Transverse colon (tissue), 4 donors: ENCODE measurements around the gene FBXO30. TPM values are rescaled to one million over a fixed set of nuclear protein-coding genes. Genes with fewer than 3 reads are reported as not detected.

Experiments used
- DNase-seq: peaks from one replicate; pipeline ENCODE4 v3.0.0-alpha.2; 2019
- H3K27ac ChIP-seq, 4 donors: fragments of 200-600 bp; sonication (generic); 2 replicates each; pipeline ENCODE4 v1.5.1; 2016 to 2018; ENCODE audit warnings: inconsistent platforms in 4 of 4
- H3K27me3 ChIP-seq: fragments of 200-600 bp; sonication (generic); 2 replicates; pipeline ENCODE4 v1.5.1; 2017; ENCODE audit warnings: inconsistent platforms
- H3K36me3 ChIP-seq, 4 donors: fragments of 200-600 bp; sonication (generic); 2 replicates each; pipeline ENCODE4 v1.5.1; 2017 to 2019; ENCODE audit warnings: inconsistent platforms in 4 of 4
- H3K4me1 ChIP-seq, 4 donors: fragments of 200-600 bp; sonication (generic); 2 replicates each; pipeline ENCODE4 v1.5.1; 2017 to 2020; ENCODE audit warnings: inconsistent platforms in 4 of 4
- H3K4me3 ChIP-seq, 4 donors: fragments of 200-600 bp; sonication (generic); 1 replicate in 1 of 4; 2 replicates in 3 of 4; pipeline versions ENCODE4 v1.5.1 to v1.6.1; 2017 to 2019; ENCODE audit warnings: inconsistent platforms in 4 of 4
- H3K9me3 ChIP-seq, 2 donors: fragments of 200-600 bp; sonication (generic); 2 replicates each; pipeline ENCODE4 v1.5.1; 2017 to 2019; ENCODE audit warnings: inconsistent platforms in 2 of 2
- CTCF ChIP-seq, 5 experiments: fragments of 200-600 bp in 3 of 5; fragments of 450-650 bp in 2 of 5; sonication (generic) in 3 of 5; IDR thresholded peaks; 1 replicate in 2 of 5; 2 replicates in 3 of 5; pipeline ENCODE4 v1.5.1; 2016 to 2017; ENCODE audit warnings: antibody characterized with exemption in 5 of 5, inconsistent platforms in 3 of 5, mild to moderate bottlenecking in 2 of 5, moderate library complexity in 1 of 5
- EP300 ChIP-seq: sonication (generic); formaldehyde crosslinking; IDR thresholded peaks from one replicate; pipeline ENCODE4 v1.6.1; 2017; ENCODE audit warnings: antibody characterized with exemption, low read depth
- POLR2A ChIP-seq: fragments of 450-650 bp; IDR thresholded peaks from one replicate; pipeline ENCODE4 v1.6.1; 2016; ENCODE audit warnings: antibody characterized with exemption, mild to moderate bottlenecking, moderate library complexity
- POLR2AphosphoS5 ChIP-seq, 3 donors: sonication (generic); formaldehyde crosslinking; IDR thresholded peaks; one replicate each; pipeline ENCODE4 v1.6.1; 2016; ENCODE audit warnings: antibody characterized with exemption in 3 of 3
- WGBS, 2 donors: methylation state at CpG; one replicate each; pipeline ENCODE4 v1.1.5; 2018; ENCODE audit warnings: low coverage in 1 of 2; 5-methylcytosine and 5-hydroxymethylcytosine counted together
- in situ Hi-C, 4 donors: fragments of 200-750 bp; cut with MboI; loops; one replicate each; pipeline versions ENCODE4 v1.15.0 to v1.15.1; 2017; ENCODE audit warnings: low sequenced_read_pairs in 3 of 4, low pct_ligation_motif_present in 1 of 4, low pct_unique_long_range_greater_than_20kb in 1 of 4
- intact Hi-C: fragments of 100-400 bp; cut with DNase I; formaldehyde crosslinking; loops from one replicate; pipeline ENCODE4 v1.15.1; 2023; ENCODE audit warnings: low total_unique reads
- total RNA-seq, 4 donors: library from RNA; depleted of rRNA; stranded (reverse); fragments of >200 nt; gene quantifications; one replicate each; pipeline ENCODE4 v1.1.0, GENCODE V29; 2016

FBXO30 gene
- total RNA-seq, 4 donors from 2014 or later, result 6.0 to 13.0 (median 9.2) TPM

GRCh38 chr6:145756170-145756662 is 58.4 kb downstream of the FBXO30 start:
- Histone ChIP-seq H3K4me3 (no peak overlapping the region), H3K9me3 (no peaks in the 10 kb centered on the region), H3K36me3 (no peaks in the 10 kb centered on the region), H3K4me1 (no peaks in the 10 kb centered on the region), H3K27ac (no peak overlapping the region), H3K27me3 (no peaks in the 10 kb centered on the region)
- intact Hi-C loops (loop anchor here (2.0 kb wide), 1 partner anchor 35 kb away; no protein-coding TSS in a partner anchor), in situ Hi-C loops (no loop called here)
- TF ChIP-seq EP300 (no peak), POLR2A (no peak), POLR2AphosphoS5 (IDR thresholded peaks at IDR 0.05) (no peak), CTCF (IDR thresholded peaks at IDR 0.05) (no peak)
- DNase-seq, result no peak
- 50% methylated on average over 1 of the region's 1 CpG; no CpG with 5 or more reads in 1 of the 2 donors for WGBS, 2 donors

GRCh38 chr6:145755682-145756081 is 58.9 kb downstream of the FBXO30 start:
- H3K4me3 ChIP-seq, result no peak overlapping the region
- no peaks in the 10 kb centered on the region for H3K27me3 ChIP-seq
- TF ChIP-seq POLR2AphosphoS5 (IDR thresholded peaks at IDR 0.05) (no peak), POLR2A (no peak), EP300 (no peak), CTCF (IDR thresholded peaks at IDR 0.05) (no peak)
- intact Hi-C loops (loop anchor here (2.0 kb wide), 1 partner anchor 35 kb away; no protein-coding TSS in a partner anchor), in situ Hi-C loops (no loop called here)
- H3K9me3 ChIP-seq, result no peaks in the 10 kb centered on the region
- H3K4me1 ChIP-seq, result no peaks in the 10 kb centered on the region
- H3K36me3 ChIP-seq, result no peaks in the 10 kb centered on the region
- H3K27ac ChIP-seq, result no peak overlapping the region
- no peak for DNase-seq

GRCh38 chr6:145752638-145753037 is 62.0 kb downstream of the FBXO30 start:
- H3K27me3 ChIP-seq, result no peaks in the 10 kb centered on the region
- no peaks in the 10 kb centered on the region for H3K36me3 ChIP-seq
- 73 to 92% methylated on average over 2 of the region's 2 CpGs for WGBS, 2 donors
- H3K9me3 ChIP-seq, result no peaks in the 10 kb centered on the region
- in situ Hi-C loops (no loop called here), intact Hi-C loops (no loop called here)
- no peak overlapping the region for H3K27ac ChIP-seq
- DNase-seq, result no peak
- TF ChIP-seq CTCF (IDR thresholded peaks at IDR 0.05), result no peak
- TF ChIP-seq POLR2AphosphoS5 (IDR thresholded peaks at IDR 0.05), result no peak
- TF ChIP-seq EP300, result no peak
- no peak for TF ChIP-seq POLR2A
- H3K4me3 ChIP-seq, result no peak overlapping the region
- peaks cover 0 to 7% (median 0%) of the 10 kb centered on the region in 4 donors for H3K4me1 ChIP-seq

- in situ Hi-C loops, result loop anchor here in 1 of 4 donors (25.0 kb wide), 1 partner anchor 138 kb away; no protein-coding TSS in a partner anchor
- H3K36me3 ChIP-seq, result no peaks in the 10 kb centered on the region
- intact Hi-C loops, result no loop called here
Measured at GRCh38 chr6:145749632-145750031, 65.0 kb downstream of the FBXO30 start.

More at GRCh38 chr6:145749632-145750031, 65.0 kb downstream of the FBXO30 start:
- Histone ChIP-seq H3K9me3 (no peaks in the 10 kb centered on the region), H3K4me1 (peaks cover 0 to 7% (median 0%) of the 10 kb centered on the region in 4 donors), H3K4me3 (no peak overlapping the region), H3K27ac (peak overlapping the region in 1 of 4 donors; percentile 3), H3K27me3 (no peaks in the 10 kb centered on the region)
- no peak for DNase-seq
- WGBS, 2 donors, result 58 to 65% methylated on average over 1 of the region's 1 CpG
- no peak for TF ChIP-seq POLR2A
- TF ChIP-seq CTCF (IDR thresholded peaks at IDR 0.05), result no peak
- TF ChIP-seq POLR2AphosphoS5 (IDR thresholded peaks at IDR 0.05), result no peak
- TF ChIP-seq EP300, result no peak
